Endothelial cell (in vitro differentiated cells): ENCODE data around the gene CPLX3. TPM values are rescaled to one million over a fixed set of nuclear protein-coding genes. Genes with fewer than 3 reads are reported as not detected.

Experiments
- DNase-seq: peaks from one replicate; pipeline ENCODE4 v3.0.0; 2021; ENCODE audit warnings: low spot score
- H3K27ac Mint-ChIP-seq: one replicate; pipeline ENCODE4 v1.8.0; 2021; ENCODE audit warnings: mixed read lengths, inconsistent platforms; ENCODE audit not compliant: unreplicated experiment
- H3K27me3 Mint-ChIP-seq: one replicate; pipeline ENCODE4 v1.8.0; 2021; ENCODE audit warnings: mild to moderate bottlenecking, moderate library complexity, mixed read lengths, inconsistent platforms; ENCODE audit not compliant: unreplicated experiment
- H3K36me3 Mint-ChIP-seq: one replicate; pipeline ENCODE4 v1.8.0; 2021; ENCODE audit warnings: mild to moderate bottlenecking, low read depth, mixed read lengths, inconsistent platforms; ENCODE audit not compliant: unreplicated experiment
- H3K4me1 Mint-ChIP-seq: one replicate; pipeline ENCODE4 v1.8.0; 2021; ENCODE audit warnings: mild to moderate bottlenecking, mixed read lengths, inconsistent platforms; ENCODE audit not compliant: unreplicated experiment
- H3K4me3 Mint-ChIP-seq: one replicate; pipeline ENCODE4 v1.8.0; 2021; ENCODE audit warnings: mild to moderate bottlenecking, mixed read lengths, inconsistent platforms; ENCODE audit not compliant: unreplicated experiment
- H3K9me3 Mint-ChIP-seq: one replicate; pipeline ENCODE4 v1.8.0; 2021; ENCODE audit warnings: mixed read lengths, inconsistent platforms; ENCODE audit not compliant: unreplicated experiment
- CTCF ChIP-seq: fragments of 200-600 bp; sonication (generic); IDR thresholded peaks from one replicate; pipeline ENCODE4 v1.5.0; 2021; ENCODE audit warnings: antibody characterized with exemption; ENCODE audit not compliant: unreplicated experiment
- total RNA-seq: library from RNA; stranded (reverse); fragmentation: NEBNext Ultra II Directional; extraction: Animal tissue kit (Norgen Biotek cat#: 25700); gene quantifications from one replicate; pipeline ENCODE4 v1.2.1, GENCODE V29; 2021; ENCODE audit not compliant: unreplicated experiment

The CPLX3 gene
- total RNA-seq, 1 donor from 2014 or later = not detected

GRCh38 chr15:74869372-74869725 lies 42.9 kb downstream of the CPLX3 start:
- Mint-ChIP-seq H3K27me3 (peaks cover 10% of the 10 kb centered on the region), H3K4me3 (no peak overlapping the region), H3K36me3 (peaks cover 24% of the 10 kb centered on the region), H3K4me1 (peaks cover 52% of the 10 kb centered on the region), H3K27ac (peak overlapping the region; percentile 42), H3K9me3 (peaks cover 5% of the 10 kb centered on the region)
- DNase-seq = no peak
- no peak for TF ChIP-seq CTCF

GRCh38 chr15:74869726-74870407 lies 43.4 kb downstream of the CPLX3 start:
- peak; percentile 53 for DNase-seq
- H3K27me3 Mint-ChIP-seq = peaks cover 10% of the 10 kb centered on the region
- peaks cover 21% of the 10 kb centered on the region for H3K36me3 Mint-ChIP-seq
- H3K9me3 Mint-ChIP-seq = peaks cover 5% of the 10 kb centered on the region
- H3K27ac Mint-ChIP-seq = peak overlapping the region; percentile 54
- peak overlapping the region; percentile 62 for H3K4me3 Mint-ChIP-seq
- peaks cover 50% of the 10 kb centered on the region for H3K4me1 Mint-ChIP-seq
- TF ChIP-seq CTCF = no peak

- TF ChIP-seq CTCF = no peak
- no peak for DNase-seq
- Mint-ChIP-seq H3K9me3 (peaks cover 5% of the 10 kb centered on the region), H3K27me3 (peaks cover 10% of the 10 kb centered on the region), H3K36me3 (peaks cover 20% of the 10 kb centered on the region), H3K4me3 (peak overlapping the region; percentile 62), H3K27ac (peak overlapping the region; percentile 61), H3K4me1 (peaks cover 46% of the 10 kb centered on the region)
These were observed 44.2 kb downstream of the CPLX3 start for GRCh38 chr15:74870436-74871215.

- H3K4me1 Mint-ChIP-seq = peaks cover 32% of the 10 kb centered on the region
- H3K27ac Mint-ChIP-seq = peak overlapping the region; percentile 88
- H3K27me3 Mint-ChIP-seq = peaks cover 11% of the 10 kb centered on the region
- H3K4me3 Mint-ChIP-seq = peak overlapping the region; percentile 95
- H3K36me3 Mint-ChIP-seq = peaks cover 7% of the 10 kb centered on the region
- no peak for DNase-seq
- TF ChIP-seq CTCF = no peak
- no peaks in the 10 kb centered on the region for H3K9me3 Mint-ChIP-seq
These were observed 46.2 kb downstream of the CPLX3 start for GRCh38 chr15:74872702-74873035.
